Small intestine (tissue), 7 donors: ENCODE data around the gene PHLPP1. TPM values are rescaled to one million over a fixed set of nuclear protein-coding genes. Genes with fewer than 3 reads are reported as not detected.

ENCODE experiments used
- DNase-seq, 2 donors: peaks; one replicate each; pipeline versions ENCODE4 v3.0.0 to v3.0.0-alpha.2; 2013
- FAIRE-seq: peaks from 2 replicates; lab custom pipeline; 2012; peaks lifted over from hg19 to GRCh38; lab: Jason Lieb, UNC
- H3K27ac ChIP-seq, 3 donors: one replicate each; pipeline ENCODE4 v1.5.1; 2013; ENCODE audit warnings: low read length in 2 of 3, mild to moderate bottlenecking in 2 of 3, control low read depth in 1 of 3, inconsistent platforms in 1 of 3, low read depth in 1 of 3, moderate library complexity in 1 of 3
- H3K27me3 ChIP-seq, 3 donors: one replicate each; pipeline ENCODE4 v1.6.1; 2013; ENCODE audit warnings: low read length in 3 of 3, inconsistent platforms in 1 of 3; ENCODE audit not compliant: control insufficient read depth in 3 of 3, insufficient read depth in 3 of 3
- H3K36me3 ChIP-seq, 3 donors: one replicate each; pipeline ENCODE4 v1.6.1; 2013; ENCODE audit warnings: low read length in 3 of 3, inconsistent platforms in 1 of 3, low read depth in 1 of 3, mild to moderate bottlenecking in 1 of 3, moderate library complexity in 1 of 3; ENCODE audit not compliant: control insufficient read depth in 3 of 3, insufficient read depth in 2 of 3
- H3K4me1 ChIP-seq, 3 donors: one replicate each; pipeline ENCODE4 v1.6.1; 2013; ENCODE audit warnings: low read length in 2 of 3, inconsistent platforms in 1 of 3, low read depth in 1 of 3, mild to moderate bottlenecking in 1 of 3, moderate library complexity in 1 of 3; ENCODE audit not compliant: control insufficient read depth in 3 of 3, insufficient read depth in 2 of 3
- H3K4me3 ChIP-seq, 3 donors: one replicate each; pipeline ENCODE4 v1.5.1; 2013; ENCODE audit warnings: low read length in 3 of 3, control low read depth in 1 of 3, inconsistent platforms in 1 of 3, low read depth in 1 of 3, mild to moderate bottlenecking in 1 of 3, moderate library complexity in 1 of 3
- H3K9me3 ChIP-seq, 2 donors: one replicate each; pipeline ENCODE4 v1.6.1; 2013; ENCODE audit warnings: low read depth in 1 of 2, low read length in 1 of 2; ENCODE audit not compliant: control insufficient read depth in 2 of 2, insufficient read depth in 1 of 2
- WGBS, 3 donors: extraction: QIAGEN DNeasy Blood & Tissue Kit; methylation state at CpG; one replicate each; pipeline ENCODE4 v1.1.7; 2013; 5-methylcytosine and 5-hydroxymethylcytosine counted together
- polyA plus RNA-seq, 4 donors: library from polyadenylated mRNA; stranded (reverse) in 3 of 4; unstranded in 1 of 4; fragments of 200-250 nt in 3 of 4; fragments of 120-200 nt in 1 of 4; gene quantifications; one replicate each; pipeline versions ENCODE4 v1.2.1 to v1.2.3, GENCODE V29; 2013
- donor health status: healthy with polysubstance abuse.
- donor health status: control.
- donor health status: control.
- donor health status: Bipolar disorder and iron deficiency.
- donor health status: healthy.

Gene PHLPP1
- polyA plus RNA-seq, 4 donors: 3.2 to 13.1 (median 5.4) TPM

- peak; percentile 100 for DNase-seq
- peak; percentile 89 for FAIRE-seq
- H3K27ac ChIP-seq: peak overlapping the region; percentile 85 to 99 (median 90)
- H3K4me3 ChIP-seq: peak overlapping the region; percentile 54 to 89 (median 83)
- WGBS, 3 donors: 1 to 2% (median 2%) methylated on average over 44 to 50 of the region's 50 CpGs
- no peaks in the 10 kb centered on the region for H3K27me3 ChIP-seq
- no peaks in the 10 kb centered on the region for H3K9me3 ChIP-seq
- no peaks in the 10 kb centered on the region for H3K36me3 ChIP-seq
- H3K4me1 ChIP-seq: peaks cover 0 to 9% (median 0%) of the 10 kb centered on the region in 3 donors
Measured at GRCh38 chr18:62714671-62715435, 488 bp upstream of the PHLPP1 start.

- H3K27me3 ChIP-seq: no peaks in the 10 kb centered on the region
- peak overlapping the region; percentile 85 to 99 (median 90) for H3K27ac ChIP-seq
- no peaks in the 10 kb centered on the region for H3K36me3 ChIP-seq
- FAIRE-seq (no peak), DNase-seq (peak; percentile 69 to 86)
- H3K4me1 ChIP-seq: peaks cover 0 to 9% (median 0%) of the 10 kb centered on the region in 3 donors
- 0 to 1% (median 0%) methylated on average over 44 to 127 of the region's 127 CpGs for WGBS, 3 donors
- H3K4me3 ChIP-seq: peak overlapping the region; percentile 74 to 89 (median 83)
- H3K9me3 ChIP-seq: no peaks in the 10 kb centered on the region
Measured at GRCh38 chr18:62715759-62716615, 646 bp downstream of the PHLPP1 start.

- Histone ChIP-seq H3K4me1 (peaks cover 0 to 9% (median 0%) of the 10 kb centered on the region in 3 donors), H3K36me3 (no peaks in the 10 kb centered on the region), H3K9me3 (no peaks in the 10 kb centered on the region), H3K27ac (peak overlapping the region; percentile 85 to 99 (median 86)), H3K4me3 (peak overlapping the region; percentile 74 to 89 (median 83)), H3K27me3 (no peaks in the 10 kb centered on the region)
- DNase-seq: peak; percentile 49 to 81
- no peak for FAIRE-seq
- WGBS, 3 donors: 1% methylated on average over 46 to 68 of the region's 68 CpGs
Measured at GRCh38 chr18:62716619-62717168, 1.4 kb downstream of the PHLPP1 start.

GRCh38 chr18:62717169-62717924 lies 2.0 kb downstream of the PHLPP1 start:
- Histone ChIP-seq H3K27me3 (no peaks in the 10 kb centered on the region), H3K9me3 (no peaks in the 10 kb centered on the region), H3K36me3 (no peaks in the 10 kb centered on the region), H3K27ac (peak overlapping the region; percentile 85 to 99 (median 86)), H3K4me1 (peaks cover 0 to 9% (median 0%) of the 10 kb centered on the region in 3 donors), H3K4me3 (peak overlapping the region; percentile 74 to 89 (median 83))
- peak; percentile 84 to 87 for DNase-seq
- WGBS, 3 donors: 3 to 6% (median 4%) methylated on average over 16 of the region's 16 CpGs
- no peak for FAIRE-seq

GRCh38 chr18:62717925-62718800 lies 2.8 kb downstream of the PHLPP1 start:
- Histone ChIP-seq H3K27me3 (no peaks in the 10 kb centered on the region), H3K27ac (peak overlapping the region; percentile 85 to 99 (median 86)), H3K4me1 (peaks cover 0 to 9% (median 0%) of the 10 kb centered on the region in 3 donors), H3K4me3 (peak overlapping the region in 2 of 3 donors; percentile 74 to 83), H3K9me3 (no peaks in the 10 kb centered on the region), H3K36me3 (no peaks in the 10 kb centered on the region)
- DNase-seq (no peak), FAIRE-seq (no peak)
- 8 to 37% (median 23%) methylated on average over 7 of the region's 7 CpGs for WGBS, 3 donors

GRCh38 chr18:62720048-62720447 lies 4.7 kb downstream of the PHLPP1 start:
- Histone ChIP-seq H3K36me3 (no peaks in the 10 kb centered on the region), H3K4me3 (no peak overlapping the region), H3K4me1 (peaks cover 0 to 10% (median 0%) of the 10 kb centered on the region in 3 donors), H3K27ac (no peak overlapping the region), H3K9me3 (no peaks in the 10 kb centered on the region), H3K27me3 (no peaks in the 10 kb centered on the region)
- FAIRE-seq (no peak), DNase-seq (no peak)
- WGBS, 3 donors: 42 to 54% (median 45%) methylated on average over 4 of the region's 4 CpGs
